Spleen (tissue), 7 donors: ENCODE data around the gene STK24.

Experiments
- CTCF ChIP-seq, 11 experiments: fragments of 200-600 bp in 7 of 11; fragments of 450-650 bp in 4 of 11; sonication (generic) in 4 of 11; IDR thresholded peaks in 8 of 11; conservative IDR thresholded peaks in 3 of 11; 1 replicate in 7 of 11; 2 replicates in 4 of 11; pipeline versions ENCODE4 v1.4.0 to v1.8.0; 2016 to 2021; ENCODE audit warnings: antibody characterized with exemption in 11 of 11, inconsistent platforms in 4 of 11, mild to moderate bottlenecking in 1 of 11
- POLR2A ChIP-seq, 3 donors: fragments of 450-650 bp; IDR thresholded peaks; one replicate each; pipeline ENCODE4 v1.5.1; 2017; ENCODE audit warnings: antibody characterized with exemption in 3 of 3, mild to moderate bottlenecking in 1 of 3
- donor health status: DM: no; HTN: no; CAD: no; lungs with moderate emphysema.
- donor health status: DM: no; HTN: no; CAD: no.
- donor health status: DM: no; HTN: no; CAD: no.

- TF ChIP-seq POLR2A (IDR thresholded peaks at IDR 0.05) (no peak), CTCF (IDR thresholded peaks at IDR 0.05 in 8 of 11, conservative IDR thresholded peaks at IDR 0.05 in 3 of 11) (no peak)
Measured at GRCh38 chr13:98405690-98406344, 171.1 kb downstream of the STK24 start.
